ENCODE data around the gene CTSZ.
"Not testable (repeated sequence)": the region's sequence is repeated elsewhere in the genome, so short reads cannot be mapped to it uniquely, and the experiment has no call there.

The CTSZ gene

GRCh38 chr20:59011874-59012157, 4.8 kb upstream of the CTSZ start:
- not testable (repeated sequence) for DNase-seq

DNA sequence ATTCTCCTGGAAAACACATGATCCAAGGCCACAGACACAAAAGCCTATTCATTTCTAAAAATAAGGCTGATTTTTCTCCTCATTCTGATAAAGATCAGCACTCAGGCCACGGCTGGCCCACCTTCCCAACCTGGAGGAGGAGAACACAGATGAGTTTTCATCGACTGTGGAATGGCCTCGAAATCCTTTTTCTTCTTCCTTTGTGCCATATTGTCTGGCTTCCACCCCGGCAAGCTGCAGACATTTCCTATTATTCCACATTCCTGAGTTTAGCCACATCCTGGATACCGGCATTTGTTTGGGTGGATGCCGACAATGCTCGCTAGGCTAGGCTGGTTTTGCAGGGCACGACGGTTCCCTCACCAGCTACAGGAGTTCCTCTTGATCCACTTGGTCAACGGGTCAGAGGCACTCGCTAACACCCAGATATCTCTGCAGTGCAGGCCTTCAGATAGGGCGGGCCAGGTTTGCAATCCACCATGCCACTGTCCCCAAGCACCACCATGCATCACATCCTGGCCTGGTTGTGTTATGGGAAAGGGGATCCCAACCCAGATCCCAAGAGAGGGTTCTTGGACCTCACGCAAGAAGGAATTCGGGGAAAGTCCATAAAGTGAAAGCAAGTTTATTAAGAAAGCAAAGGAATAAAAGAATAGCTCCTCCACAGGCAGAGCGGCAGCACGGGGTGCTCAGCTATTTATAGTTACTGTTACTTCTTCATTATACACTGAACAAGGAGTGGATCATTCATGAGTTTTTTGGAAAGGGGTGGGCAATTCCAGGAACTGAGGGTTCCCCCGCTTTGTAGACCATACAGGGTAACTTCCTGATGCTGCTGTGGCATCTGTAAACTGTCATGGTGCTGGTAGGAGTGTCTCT, 4.2 kb upstream of the CTSZ start:
- peak; percentile 36 for DNase-seq

GRCh38 chr20:59010321-59010994, 3.4 kb upstream of the CTSZ start:
- DNase-seq = peak; percentile 47

DNA sequence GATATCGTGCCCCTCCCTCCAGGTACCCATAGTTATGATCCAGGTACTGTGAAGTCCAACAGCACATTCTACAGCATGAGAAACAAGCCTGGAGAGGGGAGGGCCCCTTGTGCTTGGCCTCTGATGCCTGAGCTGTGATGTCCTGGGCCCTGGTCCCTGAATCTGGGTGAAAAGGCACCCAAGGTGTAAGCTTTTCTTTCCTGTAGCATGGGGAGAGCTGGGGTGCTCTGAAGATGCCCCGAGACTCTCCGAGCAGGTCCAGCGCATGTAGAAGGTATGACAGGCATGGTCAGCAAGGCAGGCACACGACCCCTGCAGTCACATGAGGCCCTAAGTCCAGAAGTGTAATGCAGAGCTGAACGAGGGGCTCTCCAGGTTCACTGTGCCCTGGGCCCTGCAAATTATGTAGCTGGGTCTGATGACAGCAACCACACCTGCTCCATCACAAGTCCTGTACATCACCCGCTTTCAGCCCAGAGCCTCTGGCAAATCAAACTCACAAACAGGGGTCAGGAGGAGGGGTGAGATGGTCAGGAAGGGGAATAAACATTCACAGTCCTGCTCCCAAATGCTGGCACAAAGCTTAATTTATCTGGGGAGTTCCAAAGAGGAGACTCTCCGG, 1.8 kb upstream of the CTSZ start:
- DNase-seq = peak; percentile 40

GRCh38 chr20:59007665-59008511, 834 bp upstream of the CTSZ start:
- peak; percentile 61 for DNase-seq

DNA sequence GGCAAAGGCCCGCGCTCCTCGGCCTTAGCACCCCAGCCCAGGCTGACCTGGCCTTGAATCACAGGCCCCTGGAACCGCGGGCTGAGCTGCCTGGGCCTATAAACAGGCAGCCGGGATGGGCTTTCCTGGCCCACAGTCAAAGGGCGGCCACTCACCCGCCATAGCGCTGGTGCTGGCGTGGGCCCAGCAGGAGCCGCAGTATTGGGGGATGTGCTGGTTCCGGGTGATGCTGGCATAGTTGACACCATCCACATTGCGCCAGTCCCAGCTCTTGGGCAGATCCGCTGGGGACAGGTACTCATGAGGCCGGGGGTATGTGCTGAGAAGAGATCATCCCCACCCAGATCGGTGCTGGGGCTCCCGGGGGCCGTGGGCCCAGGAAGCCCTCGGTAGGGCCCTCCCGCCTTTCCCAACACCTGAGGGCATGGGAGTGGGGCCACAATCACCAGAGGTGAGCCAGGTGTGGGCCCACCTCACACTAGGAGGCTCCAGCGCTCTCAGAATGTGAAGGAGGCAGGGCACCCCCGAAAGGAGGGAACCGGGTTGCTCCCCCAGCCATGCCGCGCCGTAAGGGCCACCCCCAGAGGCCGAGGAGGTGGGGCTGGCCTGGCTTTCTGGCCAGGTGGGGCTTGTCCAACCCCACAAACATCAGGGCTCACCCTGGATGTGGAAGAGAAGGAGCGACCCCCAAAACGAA, 739 bp downstream of the CTSZ start:
- peak; percentile 66 for DNase-seq

DNA sequence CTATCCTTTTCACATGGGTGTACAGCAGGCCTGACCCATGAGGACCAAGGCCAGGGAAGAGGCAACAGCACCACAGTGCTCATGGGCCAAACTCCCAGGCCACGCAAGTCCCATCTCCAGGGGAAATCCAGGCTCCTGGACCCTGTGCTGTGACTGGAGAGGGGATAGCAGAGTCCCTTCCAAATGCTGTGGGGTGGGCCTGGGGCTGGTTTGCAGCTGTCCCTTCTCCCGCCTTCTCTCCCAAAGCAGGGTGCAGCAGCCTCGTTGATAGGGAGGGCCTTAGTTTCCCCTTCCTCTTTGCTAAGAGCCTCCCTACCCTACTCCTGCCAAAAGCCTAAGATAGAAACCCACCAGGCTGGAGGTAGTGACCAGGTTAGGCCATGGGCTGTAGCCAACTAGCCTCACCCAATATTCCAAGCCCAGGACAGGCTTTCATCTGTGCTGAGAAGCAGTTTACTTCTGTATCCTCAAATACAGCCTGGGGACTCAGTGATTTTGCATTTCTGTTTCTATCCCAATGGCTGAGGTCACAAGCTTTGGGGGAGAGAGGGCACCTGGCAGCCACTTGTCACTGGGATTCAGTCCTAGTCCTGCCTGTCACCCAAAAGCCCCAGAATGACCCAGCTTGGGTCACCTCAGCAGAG, 1.4 kb downstream of the CTSZ start:
- DNase-seq = peak; percentile 42

GRCh38 chr20:59004763-59005522, 2.1 kb downstream of the CTSZ start:
- no peak for DNase-seq

GRCh38 chr20:59004493-59004762, 2.6 kb downstream of the CTSZ start:
- no peak for DNase-seq

- DNase-seq = no peak
Measured at GRCh38 chr20:59003836-59004492, 3.1 kb downstream of the CTSZ start.

DNA sequence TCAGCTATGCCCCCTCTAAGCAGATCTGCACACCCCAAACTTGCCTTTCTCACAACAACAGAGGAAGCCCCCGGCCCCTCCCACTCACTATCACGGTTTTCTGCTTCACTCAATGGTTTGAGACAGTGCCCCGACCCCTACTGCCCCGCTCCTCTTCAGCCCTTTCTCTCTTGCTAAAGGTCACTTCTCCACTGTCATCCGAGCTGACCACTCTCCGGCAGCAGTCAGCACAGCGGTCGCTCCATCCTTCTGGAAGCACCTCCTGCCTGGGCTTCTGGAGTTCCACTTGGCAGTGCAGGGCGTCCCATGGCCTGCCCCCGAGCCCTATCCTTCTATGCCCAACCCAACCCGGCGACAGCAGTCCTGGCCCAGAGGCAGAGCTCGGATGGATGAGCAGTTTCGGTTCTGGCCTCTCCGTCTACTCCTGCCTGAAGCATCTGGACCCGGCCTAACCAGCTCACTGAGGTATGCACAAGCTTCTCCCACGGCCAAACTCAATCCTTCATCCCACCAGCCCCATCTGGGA, 4.1 kb downstream of the CTSZ start:
- no peak for DNase-seq

DNA sequence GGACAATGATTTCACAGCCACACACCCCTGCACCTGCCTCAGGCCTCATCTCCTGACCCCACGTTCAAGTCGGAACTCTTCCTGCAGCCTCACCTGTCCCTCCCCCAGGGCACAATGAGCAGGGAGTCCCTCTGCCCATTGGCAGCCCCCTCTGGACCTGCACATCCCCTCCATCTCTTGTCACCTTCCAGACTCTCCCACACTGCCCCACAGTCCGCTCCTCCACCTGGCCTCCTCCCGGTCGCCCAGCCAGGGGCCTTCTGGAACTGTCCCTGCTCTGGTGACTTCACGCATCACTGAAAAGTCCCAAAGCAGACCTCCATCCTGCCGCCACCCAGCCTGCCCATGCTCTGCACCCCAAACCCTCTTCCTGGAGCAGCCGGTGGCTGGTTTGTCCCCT, 4.7 kb downstream of the CTSZ start:
- DNase-seq = no peak

DNA sequence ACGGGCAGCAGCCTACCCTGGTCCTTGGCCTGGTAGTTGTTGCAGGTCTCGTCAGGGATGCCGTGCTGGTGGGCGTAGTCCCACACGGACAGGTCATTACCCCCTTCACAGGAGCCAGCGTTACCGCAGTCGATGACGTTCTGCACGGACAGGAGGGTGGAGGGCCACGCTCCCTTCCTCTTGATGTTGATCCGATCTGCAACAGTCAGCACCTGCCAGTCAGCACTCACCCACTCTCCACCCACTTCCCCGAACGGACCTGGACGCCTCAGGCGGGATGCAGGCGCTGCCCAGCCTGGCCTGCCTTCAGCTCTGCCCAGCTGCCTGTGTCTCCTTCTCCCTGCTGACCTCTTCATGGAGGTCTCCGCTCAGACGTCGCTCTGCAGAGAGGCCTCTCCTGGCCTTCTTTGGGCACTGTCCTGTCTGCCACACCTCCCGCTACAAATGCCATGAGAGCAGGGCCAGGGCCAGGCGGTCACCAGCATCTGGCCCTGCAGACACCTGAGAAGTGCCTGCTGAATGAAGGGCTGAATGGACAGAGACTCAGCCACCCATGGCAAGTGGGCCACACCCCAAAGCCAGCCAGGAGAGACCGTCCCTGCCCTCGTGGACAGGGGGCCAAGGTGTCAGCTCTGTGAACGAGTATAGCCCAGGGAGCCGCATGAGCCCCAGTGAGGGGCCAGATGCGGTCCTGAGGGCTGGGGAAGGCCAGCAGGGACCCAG, 5.4 kb downstream of the CTSZ start:
- DNase-seq = no peak

- no peak for DNase-seq
Measured at GRCh38 chr20:59001068-59001448, 6.0 kb downstream of the CTSZ start.

DNA sequence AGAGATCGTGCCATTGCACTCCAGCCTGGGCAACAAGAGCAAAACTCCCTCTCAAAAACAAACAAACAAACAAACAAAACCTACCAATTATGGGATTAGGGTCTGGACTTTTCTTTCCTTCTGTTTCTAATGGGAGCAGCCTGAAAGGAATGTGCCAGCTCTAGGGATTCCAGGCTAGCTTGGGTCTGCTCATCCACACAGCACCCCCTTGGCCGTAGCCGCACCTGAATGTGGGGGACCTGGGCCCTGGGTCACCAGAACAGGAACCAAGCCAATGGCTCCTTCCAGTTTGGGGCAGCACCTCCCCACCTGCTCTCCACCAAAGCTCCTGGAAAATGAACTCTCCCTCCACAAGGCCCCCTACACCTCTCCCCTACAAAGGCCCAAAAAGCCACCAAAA, 6.7 kb downstream of the CTSZ start:
- no peak for DNase-seq

GRCh38 chr20:58998656-58999055, 8.4 kb downstream of the CTSZ start:
- DNase-seq = no peak

DNA sequence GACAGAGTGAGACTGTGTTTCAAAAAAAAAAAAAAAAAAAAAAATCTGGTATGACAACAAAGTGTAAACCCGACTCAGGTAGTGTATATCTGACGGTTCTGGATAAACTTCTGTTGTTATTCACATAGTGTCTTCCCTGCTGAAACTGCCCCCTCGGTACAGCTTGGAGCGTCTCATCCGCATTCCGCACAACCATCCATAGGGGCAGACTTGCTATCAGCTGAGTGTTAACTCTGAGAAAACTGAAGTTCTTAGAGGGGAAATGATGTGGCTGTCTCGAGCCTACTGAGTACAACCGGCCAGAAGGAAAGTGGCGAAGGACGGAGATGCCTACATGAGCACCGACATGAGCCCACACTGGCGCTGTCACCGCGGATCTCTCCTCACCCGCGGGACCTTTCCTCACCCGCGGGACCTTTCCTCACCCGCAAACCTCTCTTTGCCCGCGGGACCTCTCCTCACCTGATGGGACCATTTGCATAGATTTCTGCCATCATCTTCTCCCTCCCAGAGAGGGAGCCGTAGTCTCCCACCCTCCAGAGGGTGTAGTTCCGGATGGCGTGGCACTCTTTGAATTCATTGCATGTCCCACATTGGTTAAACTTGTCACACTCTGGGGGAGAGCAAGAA, 9.8 kb downstream of the CTSZ start:
- no peak for DNase-seq

DNA sequence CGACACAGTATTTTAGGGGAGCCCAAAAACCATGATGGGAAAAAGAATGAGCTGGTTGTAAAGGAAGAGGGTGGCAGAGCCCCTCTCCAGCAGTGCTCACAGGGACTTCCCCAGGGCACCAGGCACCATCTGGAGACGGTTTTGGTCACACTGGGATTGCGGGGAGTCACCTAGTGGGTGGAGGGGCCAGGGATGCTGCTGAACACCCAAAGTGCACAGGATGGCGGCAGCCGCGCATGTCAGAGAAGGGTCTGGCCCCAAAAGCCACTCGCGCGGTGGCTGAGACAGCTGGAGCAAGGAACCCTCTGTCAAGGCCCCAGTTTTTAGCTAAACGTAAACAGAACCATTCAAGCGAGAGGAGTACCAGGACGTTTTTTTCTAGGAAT, 10.8 kb downstream of the CTSZ start:
- DNase-seq = no peak

- DNase-seq = no peak
Measured at GRCh38 chr20:58995461-58996225, 11.4 kb downstream of the CTSZ start.

Measured in activated CD8-positive, alpha-beta memory T cell treated with anti-CD3 and anti-CD28 coated beads, Interleukin-2, amount 50 U/mL, for 48 hours (primary cell).